ENCODE measurements around the gene KRTAP13-2. TPM values are rescaled to one million over a fixed set of nuclear protein-coding genes. Genes with fewer than 3 reads are reported as not detected.

KRTAP13-2 gene
- total RNA-seq (not detected), polyA plus RNA-seq (not detected)
- long read RNA-seq, donor 1 = 0 reads
- long read RNA-seq, donor 2 = 0 reads
- long read RNA-seq, donor 3 = 0 reads

DNA sequence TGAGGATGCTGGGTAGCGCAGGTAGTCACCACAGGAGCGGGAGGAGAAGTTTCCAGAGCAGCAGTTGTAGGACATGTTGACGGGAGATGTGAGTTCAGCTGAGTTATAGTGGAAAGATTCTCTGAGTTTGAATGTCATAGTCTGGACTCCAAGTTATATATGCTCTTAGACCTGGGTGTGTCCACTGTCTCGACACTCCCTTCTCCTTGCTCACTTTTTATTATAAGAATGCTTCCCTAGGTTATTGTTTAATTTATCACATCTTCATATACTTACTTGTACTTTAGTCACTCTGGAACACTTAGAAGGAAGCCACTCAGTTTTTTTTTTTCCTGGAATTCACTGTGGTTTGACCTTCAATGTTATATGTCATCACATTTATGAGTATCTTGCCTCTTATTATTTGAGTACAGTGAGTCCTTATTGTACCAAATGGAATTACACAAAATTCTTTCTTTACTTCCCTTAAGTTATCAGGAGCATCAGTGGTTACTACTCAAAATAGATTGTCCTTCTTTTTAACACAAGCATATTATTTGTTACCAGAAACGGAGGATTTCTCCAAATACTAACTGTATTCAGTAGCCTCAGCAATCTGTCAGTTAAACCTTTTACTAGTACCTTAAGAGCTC, at the start of gene KRTAP13-2:
KRTAP13-2 (minus strand) TSS at position 133 of the 632 bp plus-strand sequence; CDS start at position 75, 58 bp downstream.
- Histone ChIP-seq H3K9me3 (peaks cover 0 to 7% (median 0%) of the 10 kb centered on the region in 11 donors), H3K36me3 (no peaks in the 10 kb centered on the region), H3K4me3 (no peak within 1 kb of the TSS), H3K27me3 (no peaks in the 10 kb centered on the region), H3K27ac (no peak within 1 kb of the TSS), H3K4me1 (no peaks in the 10 kb centered on the region)
- DNase-seq = no peak
- intact Hi-C loops (cut with DNase I) = no loop called here
- 85 to 86% methylated on average over 5 of the region's 5 CpGs for WGBS, 2 donors
- TF ChIP-seq, protein P1, sequence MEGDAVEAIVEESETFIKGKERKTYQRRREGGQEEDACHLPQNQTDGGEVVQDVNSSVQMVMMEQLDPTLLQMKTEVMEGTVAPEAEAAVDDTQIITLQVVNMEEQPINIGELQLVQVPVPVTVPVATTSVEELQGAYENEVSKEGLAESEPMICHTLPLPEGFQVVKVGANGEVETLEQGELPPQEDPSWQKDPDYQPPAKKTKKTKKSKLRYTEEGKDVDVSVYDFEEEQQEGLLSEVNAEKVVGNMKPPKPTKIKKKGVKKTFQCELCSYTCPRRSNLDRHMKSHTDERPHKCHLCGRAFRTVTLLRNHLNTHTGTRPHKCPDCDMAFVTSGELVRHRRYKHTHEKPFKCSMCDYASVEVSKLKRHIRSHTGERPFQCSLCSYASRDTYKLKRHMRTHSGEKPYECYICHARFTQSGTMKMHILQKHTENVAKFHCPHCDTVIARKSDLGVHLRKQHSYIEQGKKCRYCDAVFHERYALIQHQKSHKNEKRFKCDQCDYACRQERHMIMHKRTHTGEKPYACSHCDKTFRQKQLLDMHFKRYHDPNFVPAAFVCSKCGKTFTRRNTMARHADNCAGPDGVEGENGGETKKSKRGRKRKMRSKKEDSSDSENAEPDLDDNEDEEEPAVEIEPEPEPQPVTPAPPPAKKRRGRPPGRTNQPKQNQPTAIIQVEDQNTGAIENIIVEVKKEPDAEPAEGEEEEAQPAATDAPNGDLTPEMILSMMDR (IDR thresholded peaks at IDR 0.05) = no peak
- ATAC-seq = no peak

- no peaks in the 10 kb centered on the region for H3K36me3 ChIP-seq
- no peak for ATAC-seq
- no peak overlapping the region for H3K27ac ChIP-seq
- TF ChIP-seq, protein P1 (IDR thresholded peaks at IDR 0.05) = no peak
- no peak for DNase-seq
- 75 to 83% methylated on average over 5 of the region's 5 CpGs for WGBS, 2 donors
- no peaks in the 10 kb centered on the region for H3K27me3 ChIP-seq
- no peak overlapping the region for H3K4me3 ChIP-seq
- H3K9me3 ChIP-seq = peaks cover 0 to 7% (median 0%) of the 10 kb centered on the region in 11 donors
- H3K4me1 ChIP-seq = no peaks in the 10 kb centered on the region
- intact Hi-C loops (cut with DNase I) = no loop called here
These were observed 43.9 kb upstream of the KRTAP13-2 start for GRCh38 chr21:30415993-30416392.

DNA sequence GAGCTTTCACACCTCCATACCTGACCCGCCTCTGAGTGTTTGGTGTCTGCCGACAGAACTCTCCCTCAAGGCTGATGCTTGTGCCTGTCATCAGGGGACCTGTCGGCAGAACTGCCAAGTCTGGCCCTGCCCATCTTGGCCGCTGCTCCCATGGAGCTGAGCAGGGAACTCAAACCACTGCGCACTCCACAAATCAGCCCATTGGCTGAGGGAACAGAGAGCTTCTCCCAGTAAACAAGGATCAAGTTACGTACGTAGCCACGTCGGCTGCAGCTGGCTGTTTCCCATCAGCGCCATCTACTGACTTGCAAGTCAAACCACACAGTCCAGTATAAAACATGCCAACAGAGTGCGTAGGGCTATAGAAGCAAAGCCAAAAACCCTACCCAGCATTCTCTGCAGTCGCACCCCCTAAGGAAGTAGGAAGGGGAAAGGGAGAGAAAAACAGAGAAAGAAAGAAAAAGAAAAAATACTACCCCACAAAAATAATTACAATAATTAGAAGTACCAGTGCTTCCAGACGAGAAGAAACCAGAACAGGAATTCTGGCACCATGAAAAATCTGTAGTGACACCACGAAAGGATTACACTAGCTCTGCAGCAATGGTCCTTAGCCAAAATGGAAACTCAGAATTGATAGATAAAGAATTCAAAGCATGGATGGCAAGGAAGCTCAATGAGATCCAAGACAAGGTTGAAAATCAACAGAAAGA, 36.9 kb upstream of the KRTAP13-2 start:
- WGBS, 2 donors = 22 to 23% methylated on average over 14 of the region's 14 CpGs
- DNase-seq = peak; percentile 17 to 26
- peak; percentile 29 to 84 (median 70) for ATAC-seq
- no peaks in the 10 kb centered on the region for H3K27me3 ChIP-seq
- TF ChIP-seq, protein P1 (IDR thresholded peaks at IDR 0.05) = peak in 6 of 9 donors; percentile 19 to 40 (median 30)
- no peaks in the 10 kb centered on the region for H3K36me3 ChIP-seq
- no peak overlapping the region for H3K4me3 ChIP-seq
- intact Hi-C loops (cut with DNase I) = no loop called here
- no peak overlapping the region for H3K27ac ChIP-seq
- no peaks in the 10 kb centered on the region for H3K4me1 ChIP-seq
- peaks cover 0 to 21% (median 5%) of the 10 kb centered on the region in 11 donors for H3K9me3 ChIP-seq

GRCh38 chr21:30395731-30396130, 23.7 kb upstream of the KRTAP13-2 start, which contains the start of gene KRTAP13-1:
TSS of gene KRTAP13-1 (plus strand) at chr21:30396031. CDS start at chr21:30396087, 56 bp downstream.
- H3K36me3 ChIP-seq = no peaks in the 10 kb centered on the region
- no peak within 1 kb of the TSS for H3K27ac ChIP-seq
- TF ChIP-seq, protein P1 (IDR thresholded peaks at IDR 0.05) = no peak
- H3K4me1 ChIP-seq = peaks cover 0 to 7% (median 0%) of the 10 kb centered on the region in 9 donors
- no peaks in the 10 kb centered on the region for H3K27me3 ChIP-seq
- no peak within 1 kb of the TSS for H3K4me3 ChIP-seq
- ATAC-seq (no peak), DNase-seq (no peak)
- intact Hi-C loops (cut with DNase I) = no loop called here
- 78 to 86% methylated on average over 4 of the region's 4 CpGs for WGBS, 2 donors
- H3K9me3 ChIP-seq = peaks cover 0 to 13% (median 0%) of the 10 kb centered on the region in 11 donors
